T-helper 2 cell (primary cell): ENCODE data around the gene GRM4.

Source experiments
- DNase-seq, 5 experiments: peaks; one replicate each; pipeline versions ENCODE4 v3.0.0 to v3.0.0-alpha.2; 2012 to 2022

GRM4 gene

GRCh38 chr6:34082864-34083626 is 62.8 kb downstream of the GRM4 start:
- DNase-seq: no peak

GRCh38 chr6:34082348-34082747 is 63.5 kb downstream of the GRM4 start:
- no peak for DNase-seq

- DNase-seq: no peak
Measured at GRCh38 chr6:34080357-34080756, 65.5 kb downstream of the GRM4 start.

- no peak for DNase-seq
Measured at GRCh38 chr6:34079899-34080298, 66.0 kb downstream of the GRM4 start.

- no peak for DNase-seq
Measured at GRCh38 chr6:34075906-34076305, 70.0 kb downstream of the GRM4 start.

- DNase-seq: no peak
Measured at GRCh38 chr6:34074064-34074742, 71.7 kb downstream of the GRM4 start.

GRCh38 chr6:34073540-34073939 is 72.3 kb downstream of the GRM4 start:
- no peak for DNase-seq

- peak in 1 of 5 experiments; percentile 4 for DNase-seq
Measured at GRCh38 chr6:34072727-34073126, 73.2 kb downstream of the GRM4 start.

- DNase-seq: peak in 1 of 5 experiments; percentile 21
Measured at GRCh38 chr6:34071884-34072379, 74.0 kb downstream of the GRM4 start.

- DNase-seq: peak in 1 of 5 experiments; percentile 18
Measured at GRCh38 chr6:34071136-34071883, 74.6 kb downstream of the GRM4 start.

GRCh38 chr6:34070315-34071135 is 75.4 kb downstream of the GRM4 start:
- DNase-seq: peak in 1 of 5 experiments; percentile 23

GRCh38 chr6:34068462-34069044 is 77.3 kb downstream of the GRM4 start:
- DNase-seq: no peak

GRCh38 chr6:34067814-34068213 is 78.1 kb downstream of the GRM4 start:
- peak in 1 of 5 experiments; percentile 18 for DNase-seq

- no peak for DNase-seq
Measured at GRCh38 chr6:34066772-34067770, 78.8 kb downstream of the GRM4 start.

- DNase-seq: no peak
Measured at GRCh38 chr6:34066218-34066571, 79.7 kb downstream of the GRM4 start.

GRCh38 chr6:34065466-34066217 is 80.2 kb downstream of the GRM4 start:
- DNase-seq: no peak

GRCh38 chr6:34064675-34065074 is 81.2 kb downstream of the GRM4 start:
- DNase-seq: no peak

GRCh38 chr6:34063651-34064050 is 82.2 kb downstream of the GRM4 start:
- DNase-seq: no peak

- DNase-seq: no peak
Measured at GRCh38 chr6:34062815-34063214, 83.1 kb downstream of the GRM4 start.

- DNase-seq: no peak
Measured at GRCh38 chr6:34062156-34062555, 83.7 kb downstream of the GRM4 start.
